ENCODE results near the gene MRPL10. TPM values are rescaled to one million over a fixed set of nuclear protein-coding genes. Genes with fewer than 3 reads are reported as not detected.
A peak's percentile ranks its signal among the peaks of the same experiment; 100 is the strongest.

Gene MRPL10
- total RNA-seq, 1 donor from 2014 or later: 53.6 TPM

GRCh38 chr17:47860386-47860785, 29.0 kb upstream of the MRPL10 start:
- DNase-seq (ENCODE audit: low read depth): no peak

- DNase-seq (ENCODE audit: low read depth): no peak
Measured at GRCh38 chr17:47857551-47858455, 26.5 kb upstream of the MRPL10 start.

GRCh38 chr17:47856830-47857229, 25.5 kb upstream of the MRPL10 start:
- no peak for DNase-seq (ENCODE audit: low read depth)

GRCh38 chr17:47855737-47856136, 24.4 kb upstream of the MRPL10 start:
- DNase-seq (ENCODE audit: low read depth): no peak

- no peak for DNase-seq (ENCODE audit: low read depth)
Measured at GRCh38 chr17:47853616-47854015, 22.3 kb upstream of the MRPL10 start.

GRCh38 chr17:47852113-47852949, 21.0 kb upstream of the MRPL10 start:
- no peak for DNase-seq (ENCODE audit: low read depth)

- DNase-seq (ENCODE audit: low read depth): no peak
Measured at GRCh38 chr17:47851764-47852112, 20.4 kb upstream of the MRPL10 start.

- peak; percentile 49 for DNase-seq (ENCODE audit: low read depth)
Measured at GRCh38 chr17:47850692-47851573, 19.6 kb upstream of the MRPL10 start, which contains the start of gene SP6. TSS of gene SP6 (minus strand) at chr17:47851163. CDS start at chr17:47848429, 2,734 bp downstream.

- DNase-seq (ENCODE audit: low read depth): no peak
Measured at GRCh38 chr17:47850373-47850691, 19.0 kb upstream of the MRPL10 start.

- DNase-seq (ENCODE audit: low read depth): no peak
Measured at GRCh38 chr17:47848198-47848513, 16.8 kb upstream of the MRPL10 start.

- DNase-seq (ENCODE audit: low read depth): no peak
Measured at GRCh38 chr17:47847341-47848197, 16.2 kb upstream of the MRPL10 start.

GRCh38 chr17:47846716-47847340, 15.5 kb upstream of the MRPL10 start:
- DNase-seq (ENCODE audit: low read depth): no peak

GRCh38 chr17:47845716-47846075, 14.4 kb upstream of the MRPL10 start:
- no peak for DNase-seq (ENCODE audit: low read depth)

- DNase-seq (ENCODE audit: low read depth): no peak
Measured at GRCh38 chr17:47844814-47845715, 13.7 kb upstream of the MRPL10 start.

GRCh38 chr17:47844227-47844626, 12.9 kb upstream of the MRPL10 start:
- no peak for DNase-seq (ENCODE audit: low read depth)

- DNase-seq (ENCODE audit: low read depth): no peak
Measured at GRCh38 chr17:47843391-47843730, 12.0 kb upstream of the MRPL10 start.

- DNase-seq (ENCODE audit: low read depth): no peak
Measured at GRCh38 chr17:47841488-47842291, 10.3 kb upstream of the MRPL10 start.

GRCh38 chr17:47840742-47841487, 9.6 kb upstream of the MRPL10 start, which contains the start of gene SCRN2:
TSS of gene SCRN2 (minus strand) at chr17:47841273. CDS start at chr17:47840843, 430 bp downstream.
- peak; percentile 91 for DNase-seq (ENCODE audit: low read depth)

Measured in myocyte (in vitro differentiated cells).